NCI-H1092 treated with DMSO at 0.1 percent for 48 hours (cell line): ENCODE results near the gene TCF7L2.

ENCODE experiments used
- DNase-seq: peaks from one replicate; lab custom pipeline; 2025; lab: John Stamatoyannopoulos, UW

The TCF7L2 gene

GRCh38 chr10:113000442-113000841 lies 50.4 kb downstream of the TCF7L2 start:
- peak; percentile 12 for DNase-seq

DNA sequence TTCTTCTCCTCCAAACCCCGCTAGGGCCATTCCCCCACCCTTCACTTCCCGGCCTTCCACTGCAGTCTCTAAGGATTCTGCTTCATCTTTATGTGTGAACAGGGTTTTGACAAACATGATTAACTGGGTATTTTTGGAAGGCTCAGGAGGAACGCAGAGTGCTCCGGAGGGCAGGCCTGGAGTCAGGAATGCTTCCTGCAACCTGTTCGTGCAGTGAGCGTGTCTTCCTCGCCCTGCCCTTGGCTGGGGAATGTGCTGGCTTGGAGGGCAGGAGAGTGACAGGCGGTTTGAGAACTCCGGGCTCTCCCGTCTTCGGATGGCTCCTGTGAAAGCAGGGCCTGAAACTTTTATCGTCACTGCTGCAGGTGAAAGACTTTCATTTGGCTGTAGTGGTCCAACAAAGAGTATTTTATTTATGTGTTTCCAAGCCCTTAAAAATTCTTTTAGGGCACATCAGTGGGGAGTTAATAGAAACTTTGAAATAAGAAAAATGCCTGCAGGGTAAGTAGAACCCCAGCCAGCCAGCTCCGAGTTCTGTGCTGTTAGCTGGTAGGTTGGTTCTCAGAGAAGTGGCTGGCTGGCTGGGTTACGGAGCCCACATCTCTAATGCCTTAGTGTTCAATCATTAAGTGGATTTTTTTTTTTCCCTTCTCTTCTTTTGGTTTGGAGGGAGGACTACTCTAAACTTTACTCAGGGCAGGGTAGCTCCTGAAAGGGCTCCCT lies 51.0 kb downstream of the TCF7L2 start:
- DNase-seq, result no peak

DNA sequence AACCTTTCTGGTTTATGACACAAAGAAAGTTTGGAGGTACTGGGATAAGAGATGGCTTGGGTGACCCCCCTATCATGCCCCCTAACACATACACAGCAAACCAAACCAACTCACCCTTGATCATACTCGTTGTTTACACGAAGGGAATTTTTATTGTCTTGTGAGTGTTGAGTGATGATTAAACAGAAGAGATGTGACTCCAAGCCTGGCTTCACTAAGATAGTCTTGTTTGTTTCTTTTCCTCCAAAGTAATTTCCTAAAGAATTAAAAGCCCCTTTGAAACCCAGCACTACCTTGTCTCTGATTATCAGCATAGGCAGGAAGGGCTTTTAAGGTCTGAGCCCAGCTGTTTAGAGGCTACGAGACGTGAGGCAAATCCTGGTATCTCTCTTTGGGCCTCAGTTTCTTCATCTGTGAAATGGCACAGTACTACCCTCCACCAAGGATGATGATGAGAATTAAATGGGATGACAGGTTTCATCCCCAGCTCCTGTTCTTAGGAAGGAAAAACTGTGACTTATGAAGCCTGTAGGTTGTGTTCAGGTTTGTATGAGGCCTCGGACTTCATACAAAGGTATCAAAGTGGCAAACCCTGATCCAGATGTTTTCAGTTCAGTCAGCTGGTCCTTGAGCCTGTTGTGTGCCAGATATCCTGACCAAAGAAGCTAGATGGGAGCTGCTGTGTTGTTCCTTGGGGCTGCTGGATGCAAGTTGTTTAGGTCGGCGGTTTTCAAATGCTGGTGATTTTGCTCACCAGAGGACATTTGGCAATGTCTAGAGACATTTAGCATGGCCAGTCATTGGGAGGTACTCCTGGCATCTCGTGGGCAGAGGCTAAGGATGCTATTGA lies 51.8 kb downstream of the TCF7L2 start:
- no peak for DNase-seq

DNA sequence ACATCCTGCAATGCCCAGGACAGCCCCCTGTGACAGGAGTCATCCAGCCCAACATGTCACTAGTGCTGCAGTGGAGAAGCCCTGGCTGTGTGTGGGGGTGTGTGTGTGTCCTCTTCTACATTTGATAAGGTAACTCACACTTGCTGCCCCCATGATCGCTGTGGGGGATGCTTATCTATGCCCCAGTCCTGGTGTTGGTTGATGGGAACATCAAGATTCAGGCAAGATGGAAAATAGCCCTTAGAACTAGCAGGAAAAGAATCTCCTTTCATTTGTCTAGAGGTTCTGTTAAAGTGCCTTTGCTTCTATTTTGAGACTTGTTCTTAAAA lies 52.4 kb downstream of the TCF7L2 start:
- DNase-seq, result no peak

DNA sequence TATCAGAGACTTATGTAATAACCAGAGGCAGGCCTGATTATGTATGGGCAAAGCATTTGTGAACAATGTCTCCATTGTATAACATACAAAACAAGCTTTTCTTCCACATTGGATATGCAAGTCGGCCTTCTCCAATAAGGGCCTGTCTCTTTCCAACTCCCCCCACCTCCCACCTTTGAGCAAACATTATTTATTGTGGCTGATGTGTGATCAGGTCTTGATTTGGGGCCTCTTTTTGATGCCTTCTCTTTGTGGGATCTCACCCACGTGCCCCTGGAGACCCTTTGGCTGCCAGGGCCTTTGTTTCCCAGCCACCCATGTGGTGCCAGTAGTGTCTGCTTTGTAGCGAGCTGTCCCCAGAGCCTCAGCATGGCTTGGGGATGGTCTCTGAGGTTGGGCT lies 53.0 kb downstream of the TCF7L2 start:
- DNase-seq, result no peak

DNA sequence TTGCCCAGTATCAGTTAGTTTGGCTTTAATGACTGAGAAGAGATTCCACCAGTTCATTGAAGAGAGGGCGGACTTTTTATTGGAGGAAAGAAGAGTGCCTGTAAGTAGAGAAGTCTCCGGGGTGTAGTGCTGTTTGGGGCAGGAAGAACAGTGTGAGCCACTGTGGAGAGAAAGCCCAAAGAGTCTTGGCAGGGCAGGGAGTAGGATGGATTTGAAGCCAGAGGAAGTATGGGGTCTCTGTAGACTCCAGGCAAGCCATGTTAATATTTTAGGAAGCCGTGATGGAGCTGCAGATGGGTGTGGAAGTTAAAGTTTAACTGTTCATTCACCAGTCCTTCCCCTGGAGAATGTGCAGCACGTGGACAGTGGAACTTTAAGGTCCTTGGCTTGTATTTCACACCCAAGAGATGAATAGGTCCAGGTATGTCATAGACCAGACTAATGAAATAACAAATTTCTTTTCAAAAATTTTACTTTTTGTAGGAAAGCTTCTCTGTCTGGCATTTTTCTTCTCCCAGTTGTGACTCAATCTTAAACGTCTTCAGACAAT lies 54.1 kb downstream of the TCF7L2 start:
- DNase-seq, result no peak

- no peak for DNase-seq
Measured at GRCh38 chr10:113005380-113005779, 55.3 kb downstream of the TCF7L2 start.

GRCh38 chr10:113006656-113007342 lies 56.8 kb downstream of the TCF7L2 start:
- no peak for DNase-seq

DNA sequence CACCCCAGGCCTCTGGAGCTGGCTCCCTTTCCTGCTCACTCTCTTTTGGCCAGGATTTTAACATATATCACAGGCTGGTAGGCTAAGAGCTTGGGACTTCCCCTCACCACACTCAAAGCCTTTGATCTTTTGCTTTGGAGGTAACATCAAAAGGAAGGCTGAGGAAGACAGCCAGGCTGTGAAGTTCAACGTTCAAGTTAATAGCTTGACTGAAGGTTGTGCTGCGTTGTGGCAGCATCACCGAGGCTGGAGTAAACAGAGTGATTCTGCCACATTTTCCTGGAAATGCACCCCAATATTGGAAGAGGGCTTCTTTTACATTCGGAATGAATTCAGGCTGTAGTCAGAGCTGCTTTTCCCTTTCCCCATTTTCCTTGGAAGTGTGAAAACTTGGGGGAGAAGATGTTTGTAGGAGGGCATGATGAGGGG lies 57.3 kb downstream of the TCF7L2 start:
- DNase-seq, result no peak

DNA sequence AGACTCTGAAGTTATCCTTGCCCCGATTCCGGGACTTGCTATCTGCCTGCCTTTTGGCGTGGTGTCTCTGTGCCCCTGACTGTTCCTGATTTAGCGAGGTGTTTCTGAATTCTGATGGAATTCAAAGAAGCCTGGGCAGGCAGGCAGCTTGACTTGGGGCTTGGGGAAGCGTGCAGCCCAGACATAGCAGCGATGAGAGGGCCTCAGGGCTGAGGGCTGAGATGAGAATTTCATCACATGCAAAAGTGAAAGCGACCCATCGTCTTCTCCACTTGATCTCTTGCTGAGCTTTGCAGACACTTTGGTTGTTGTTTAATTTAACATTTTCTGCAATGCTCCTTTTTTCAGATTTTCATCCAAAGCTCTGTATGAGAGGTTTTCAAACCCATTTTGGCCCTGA lies 57.8 kb downstream of the TCF7L2 start:
- DNase-seq, result no peak

DNA sequence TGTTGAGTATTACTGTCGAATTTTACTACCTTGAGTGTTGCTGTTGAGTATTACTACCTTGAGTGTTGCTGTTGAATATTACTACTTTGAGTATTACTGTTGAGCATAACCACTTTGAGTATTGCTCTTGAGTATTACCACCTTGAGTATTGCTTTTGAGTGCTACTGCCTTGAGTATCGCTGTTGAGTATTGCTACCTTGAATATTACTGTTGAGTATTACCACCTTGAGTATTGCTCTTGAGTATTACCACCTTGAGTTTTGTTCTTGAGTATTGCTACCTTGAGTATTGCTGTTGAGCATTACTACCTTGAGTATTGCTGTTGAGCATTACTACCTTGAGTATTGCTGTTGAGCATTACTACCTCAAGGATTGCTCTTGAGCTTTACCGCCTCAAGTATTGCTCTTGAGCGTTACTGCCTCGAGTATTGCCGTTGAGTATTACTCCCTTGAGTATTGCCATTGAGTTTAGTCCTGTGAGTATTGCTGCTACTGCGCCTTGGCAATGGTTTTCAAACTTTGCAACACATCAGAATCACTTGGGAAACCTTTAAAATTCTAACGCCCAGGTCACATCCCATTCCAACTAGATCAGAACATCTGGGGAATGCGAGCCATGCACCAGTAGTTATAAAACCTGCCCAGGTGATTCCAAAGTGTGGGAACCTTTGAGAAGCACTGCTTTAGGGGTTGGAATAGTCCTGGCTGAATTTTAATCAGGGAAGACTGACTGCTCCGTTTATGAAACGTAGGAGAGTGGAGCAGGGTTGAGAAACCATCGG lies 61.7 kb downstream of the TCF7L2 start:
- no peak for DNase-seq

- DNase-seq, result no peak
Measured at GRCh38 chr10:113015201-113015600, 65.2 kb downstream of the TCF7L2 start.

GRCh38 chr10:113017376-113017775 lies 67.3 kb downstream of the TCF7L2 start:
- DNase-seq, result no peak

- no peak for DNase-seq
Measured at GRCh38 chr10:113018034-113018433, 68.0 kb downstream of the TCF7L2 start.

DNA sequence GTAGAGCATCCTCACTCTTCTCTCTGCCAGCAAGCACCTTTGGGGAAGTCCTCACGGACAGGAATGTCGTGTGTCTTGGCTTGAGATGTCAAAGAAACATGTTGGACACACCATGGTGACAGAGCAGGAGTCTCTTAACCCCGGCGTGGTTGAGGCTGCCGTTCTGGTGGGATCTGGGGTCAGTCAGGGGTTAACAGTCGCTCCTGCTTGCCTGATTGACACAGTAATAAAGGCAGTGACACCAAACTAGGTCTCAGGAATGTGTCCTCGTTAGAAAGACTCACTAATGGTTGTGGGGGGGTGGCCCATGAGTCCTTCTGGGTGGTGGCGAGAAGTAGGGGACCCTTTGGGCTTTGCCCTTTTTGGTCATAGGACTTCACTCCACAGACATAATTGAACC lies 69.0 kb downstream of the TCF7L2 start:
- no peak for DNase-seq

DNA sequence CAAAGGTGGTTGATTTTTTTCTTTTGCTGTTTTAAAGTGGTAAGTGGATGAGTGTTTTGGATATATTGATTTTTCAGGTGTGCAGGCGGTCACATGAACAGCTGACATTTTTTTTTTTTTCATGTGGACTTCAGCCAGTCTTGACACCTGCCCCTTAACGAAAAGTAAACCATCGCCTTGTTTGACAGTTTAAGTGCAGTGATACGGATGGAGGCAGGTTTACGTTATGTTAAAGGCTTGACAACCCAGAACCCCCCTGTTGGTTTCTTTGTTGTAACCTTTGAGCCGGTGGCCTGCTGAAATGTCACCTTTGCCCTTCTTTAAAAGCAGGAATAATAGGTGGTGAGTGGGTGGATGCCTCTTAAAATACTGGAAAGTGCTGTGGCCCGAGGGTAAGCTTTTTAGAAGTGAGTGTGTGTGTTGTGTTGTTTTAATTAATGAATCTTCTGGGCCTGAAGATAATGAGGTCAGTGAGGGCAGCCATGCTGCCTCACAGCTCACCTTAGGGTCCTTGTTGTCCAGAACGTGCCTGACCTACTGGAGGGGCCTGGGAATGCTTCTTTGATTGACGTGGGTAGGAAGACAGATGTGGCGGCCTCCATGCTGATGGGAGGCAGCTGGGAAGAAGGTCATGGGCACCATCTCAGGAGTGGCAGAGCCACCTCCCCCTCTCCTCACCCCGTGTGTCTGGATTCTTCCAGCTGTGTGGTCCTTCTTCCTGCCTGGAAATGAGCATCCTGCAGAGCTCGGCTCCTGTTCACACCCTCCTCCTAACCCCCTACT lies 69.8 kb downstream of the TCF7L2 start:
- DNase-seq, result peak; percentile 62

DNA sequence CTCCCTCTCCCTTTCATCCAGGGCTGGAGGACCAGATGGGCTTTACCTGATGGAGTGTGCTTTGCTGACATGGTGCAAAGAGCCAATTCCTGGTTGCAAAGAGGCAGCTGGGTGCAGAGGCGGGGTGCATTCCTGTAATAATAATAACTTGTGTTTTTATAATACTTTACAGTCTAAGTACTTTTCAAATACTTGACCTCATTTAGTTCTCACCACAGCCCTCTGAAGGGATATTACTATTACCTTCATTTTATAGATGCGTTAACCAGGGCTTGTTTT lies 70.4 kb downstream of the TCF7L2 start:
- DNase-seq, result no peak

GRCh38 chr10:113020838-113021237 lies 70.8 kb downstream of the TCF7L2 start:
- DNase-seq, result peak; percentile 72

- DNase-seq, result no peak
Measured at GRCh38 chr10:113021268-113022040, 71.4 kb downstream of the TCF7L2 start.

- no peak for DNase-seq
Measured at GRCh38 chr10:113022265-113022664, 72.2 kb downstream of the TCF7L2 start.

- peak; percentile 51 for DNase-seq
Measured at GRCh38 chr10:113023017-113023416, 73.0 kb downstream of the TCF7L2 start.
